Neural cell (in vitro differentiated cells): ENCODE results near the gene INPP5A.

Source experiments
- EP300 ChIP-seq: fragments of 450-650 bp; conservative IDR thresholded peaks from 2 replicates; pipeline ENCODE4 v1.6.1; 2014; ENCODE audit warnings: antibody characterized with exemption, mild to moderate bottlenecking, moderate library complexity; ENCODE audit not compliant: poor library complexity, severe bottlenecking
- EZH2 ChIP-seq: fragments of 200-600, 300-800 bp; shearing (Covaris generic), sonication (generic); IDR thresholded peaks from 2 replicates; pipeline ENCODE4 v1.6.1; 2014; ENCODE audit warnings: antibody characterized with exemption, low read length, borderline replicate concordance, mild to moderate bottlenecking; ENCODE audit not compliant: insufficient read depth, poor library complexity, severe bottlenecking
- MXI1 ChIP-seq: fragments of 450-650 bp; conservative IDR thresholded peaks from 2 replicates; pipeline ENCODE4 v1.6.1; 2014; ENCODE audit warnings: antibody characterized with exemption, mild to moderate bottlenecking; ENCODE audit not compliant: poor library complexity, severe bottlenecking
- POLR2AphosphoS5 ChIP-seq: IDR thresholded peaks from 2 replicates; pipeline ENCODE4 v1.6.1; 2012
- RAD21 ChIP-seq: fragments of 450-650 bp; conservative IDR thresholded peaks from 2 replicates; pipeline ENCODE4 v1.6.1; 2014; ENCODE audit warnings: antibody characterized with exemption, mild to moderate bottlenecking, moderate library complexity
- TAF1 ChIP-seq: IDR thresholded peaks from 2 replicates; pipeline ENCODE4 v1.6.1; 2012; ENCODE audit warnings: low read depth
- TF ChIP-seq, protein P1 (sequence below): IDR thresholded peaks from 2 replicates; pipeline ENCODE4 v1.6.1; 2012; ENCODE audit warnings: borderline replicate concordance
- TF ChIP-seq, protein P2 (sequence below): fragments of 450-650 bp; IDR thresholded peaks from 2 replicates; pipeline ENCODE4 v1.5.1; 2014; ENCODE audit warnings: antibody characterized with exemption, mild to moderate bottlenecking, moderate library complexity; ENCODE audit not compliant: poor library complexity, severe bottlenecking

DNA sequence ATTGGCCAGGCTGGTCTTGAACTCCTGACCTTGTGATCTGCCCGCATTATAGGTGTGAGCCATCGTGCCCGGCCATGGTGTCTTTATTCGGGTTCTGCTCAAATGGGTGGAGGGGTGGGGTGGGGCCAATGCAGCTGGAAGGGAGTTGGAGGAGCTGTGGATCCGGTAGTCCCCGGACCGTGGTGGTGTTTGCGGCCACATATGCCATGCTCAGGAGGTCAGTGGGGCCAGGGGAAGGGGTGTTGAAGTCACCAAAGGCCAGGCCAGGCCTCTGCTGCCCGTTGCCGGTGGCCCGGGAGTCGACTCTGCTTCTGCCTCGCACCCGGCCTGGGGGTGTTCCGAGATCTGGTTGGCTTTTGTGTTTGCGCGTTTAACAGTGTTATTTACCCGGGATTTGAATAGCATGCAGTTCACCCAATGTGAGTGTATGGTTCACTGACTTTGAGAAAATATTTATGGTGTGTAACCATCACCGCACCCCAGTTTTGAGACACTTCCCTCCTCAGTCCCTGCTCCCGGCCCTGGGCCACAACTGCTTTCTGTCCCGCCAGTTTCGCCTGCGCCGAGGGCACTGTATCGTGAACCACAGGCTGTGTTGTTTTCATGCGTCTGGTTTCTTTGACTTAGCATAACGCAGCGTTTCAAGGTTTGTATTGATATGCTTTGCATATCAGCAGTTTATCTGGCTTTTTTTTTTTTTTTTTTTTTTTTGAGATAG lies 10.7 kb downstream of the INPP5A start:
- TF ChIP-seq EZH2, result no peak
- TF ChIP-seq, protein P1, sequence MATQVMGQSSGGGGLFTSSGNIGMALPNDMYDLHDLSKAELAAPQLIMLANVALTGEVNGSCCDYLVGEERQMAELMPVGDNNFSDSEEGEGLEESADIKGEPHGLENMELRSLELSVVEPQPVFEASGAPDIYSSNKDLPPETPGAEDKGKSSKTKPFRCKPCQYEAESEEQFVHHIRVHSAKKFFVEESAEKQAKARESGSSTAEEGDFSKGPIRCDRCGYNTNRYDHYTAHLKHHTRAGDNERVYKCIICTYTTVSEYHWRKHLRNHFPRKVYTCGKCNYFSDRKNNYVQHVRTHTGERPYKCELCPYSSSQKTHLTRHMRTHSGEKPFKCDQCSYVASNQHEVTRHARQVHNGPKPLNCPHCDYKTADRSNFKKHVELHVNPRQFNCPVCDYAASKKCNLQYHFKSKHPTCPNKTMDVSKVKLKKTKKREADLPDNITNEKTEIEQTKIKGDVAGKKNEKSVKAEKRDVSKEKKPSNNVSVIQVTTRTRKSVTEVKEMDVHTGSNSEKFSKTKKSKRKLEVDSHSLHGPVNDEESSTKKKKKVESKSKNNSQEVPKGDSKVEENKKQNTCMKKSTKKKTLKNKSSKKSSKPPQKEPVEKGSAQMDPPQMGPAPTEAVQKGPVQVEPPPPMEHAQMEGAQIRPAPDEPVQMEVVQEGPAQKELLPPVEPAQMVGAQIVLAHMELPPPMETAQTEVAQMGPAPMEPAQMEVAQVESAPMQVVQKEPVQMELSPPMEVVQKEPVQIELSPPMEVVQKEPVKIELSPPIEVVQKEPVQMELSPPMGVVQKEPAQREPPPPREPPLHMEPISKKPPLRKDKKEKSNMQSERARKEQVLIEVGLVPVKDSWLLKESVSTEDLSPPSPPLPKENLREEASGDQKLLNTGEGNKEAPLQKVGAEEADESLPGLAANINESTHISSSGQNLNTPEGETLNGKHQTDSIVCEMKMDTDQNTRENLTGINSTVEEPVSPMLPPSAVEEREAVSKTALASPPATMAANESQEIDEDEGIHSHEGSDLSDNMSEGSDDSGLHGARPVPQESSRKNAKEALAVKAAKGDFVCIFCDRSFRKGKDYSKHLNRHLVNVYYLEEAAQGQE, result no peak
- TF ChIP-seq, protein P2, sequence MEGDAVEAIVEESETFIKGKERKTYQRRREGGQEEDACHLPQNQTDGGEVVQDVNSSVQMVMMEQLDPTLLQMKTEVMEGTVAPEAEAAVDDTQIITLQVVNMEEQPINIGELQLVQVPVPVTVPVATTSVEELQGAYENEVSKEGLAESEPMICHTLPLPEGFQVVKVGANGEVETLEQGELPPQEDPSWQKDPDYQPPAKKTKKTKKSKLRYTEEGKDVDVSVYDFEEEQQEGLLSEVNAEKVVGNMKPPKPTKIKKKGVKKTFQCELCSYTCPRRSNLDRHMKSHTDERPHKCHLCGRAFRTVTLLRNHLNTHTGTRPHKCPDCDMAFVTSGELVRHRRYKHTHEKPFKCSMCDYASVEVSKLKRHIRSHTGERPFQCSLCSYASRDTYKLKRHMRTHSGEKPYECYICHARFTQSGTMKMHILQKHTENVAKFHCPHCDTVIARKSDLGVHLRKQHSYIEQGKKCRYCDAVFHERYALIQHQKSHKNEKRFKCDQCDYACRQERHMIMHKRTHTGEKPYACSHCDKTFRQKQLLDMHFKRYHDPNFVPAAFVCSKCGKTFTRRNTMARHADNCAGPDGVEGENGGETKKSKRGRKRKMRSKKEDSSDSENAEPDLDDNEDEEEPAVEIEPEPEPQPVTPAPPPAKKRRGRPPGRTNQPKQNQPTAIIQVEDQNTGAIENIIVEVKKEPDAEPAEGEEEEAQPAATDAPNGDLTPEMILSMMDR, result no peak
- TF ChIP-seq EP300, result no peak
- no peak for TF ChIP-seq RAD21
- TF ChIP-seq POLR2AphosphoS5, result no peak
- no peak for TF ChIP-seq TAF1
- TF ChIP-seq MXI1, result no peak
